Naive thymus-derived CD4-positive, alpha-beta T cell (primary cell): ENCODE results near the gene GRIA4. TPM values are rescaled to one million over a fixed set of nuclear protein-coding genes. Genes with fewer than 3 reads are reported as not detected.

Experiments used
- ATAC-seq: fragments of 150-1000 bp; cut with Tn5 transposase; 2 replicates; pipeline ENCODE4 v1.10.0; 2021; ENCODE audit warnings: mild to moderate bottlenecking, moderate library complexity
- CTCF ChIA-PET: fragments of 350-600 bp; sonication (Branson Sonifier 250); formaldehyde crosslinking; loops from one replicate; lab custom pipeline; 2021; ENCODE audit warnings: antibody characterized with exemption; lab: Charles Lee
- POLR2A ChIA-PET: fragments of 350-600 bp; sonication (Branson Sonifier 250); formaldehyde crosslinking; loops from one replicate; lab custom pipeline; 2021; ENCODE audit warnings: antibody characterized with exemption, inconsistent platforms; lab: Charles Lee
- DNase-seq, 9 donors: peaks; one replicate each; pipeline versions ENCODE4 v3.0.0 to v3.0.0-alpha.2; 2020 to 2022; ENCODE audit warnings: mixed read lengths in 1 of 9
- H3K27ac ChIP-seq: one replicate; pipeline ENCODE4 v1.7.0; 2013; ENCODE audit warnings: mild to moderate bottlenecking, low read depth, low read length, moderate library complexity
- H3K27me3 ChIP-seq, 2 donors: one replicate each; pipeline ENCODE4 v1.7.0; 2013; ENCODE audit warnings: low read length in 2 of 2, mild to moderate bottlenecking in 2 of 2, moderate library complexity in 2 of 2; ENCODE audit not compliant: control insufficient read depth in 2 of 2, insufficient read depth in 2 of 2
- H3K36me3 ChIP-seq, 3 experiments: 1 replicate in 2 of 3; 2 replicates in 1 of 3; pipeline ENCODE4 v1.7.0; 2013; ENCODE audit warnings: low read length in 3 of 3, mild to moderate bottlenecking in 3 of 3, moderate library complexity in 1 of 3; ENCODE audit not compliant: insufficient read depth in 3 of 3, control insufficient read depth in 2 of 3
- H3K4me1 ChIP-seq, 2 donors: one replicate each; pipeline ENCODE4 v1.7.0; 2013; ENCODE audit warnings: low read length in 2 of 2, mild to moderate bottlenecking in 2 of 2, moderate library complexity in 1 of 2; ENCODE audit not compliant: control insufficient read depth in 2 of 2, insufficient read depth in 2 of 2
- H3K4me3 ChIP-seq: 2 replicates; pipeline ENCODE4 v1.7.0; 2013; ENCODE audit warnings: mild to moderate bottlenecking, low read length
- H3K9me3 ChIP-seq, 3 experiments: 1 replicate in 2 of 3; 2 replicates in 1 of 3; pipeline ENCODE4 v1.7.0; 2013; ENCODE audit warnings: low read length in 3 of 3; ENCODE audit not compliant: control insufficient read depth in 2 of 3
- H3K27ac Mint-ChIP-seq, 9 donors: one replicate each; pipeline ENCODE4 v1.8.0; 2020 to 2022; ENCODE audit warnings: mixed read lengths in 9 of 9, mild to moderate bottlenecking in 8 of 9, moderate library complexity in 5 of 9, inconsistent platforms in 2 of 9
- H3K27me3 Mint-ChIP-seq, 5 donors: one replicate each; pipeline ENCODE4 v1.8.0; 2021 to 2022; ENCODE audit warnings: mixed read lengths in 5 of 5, mild to moderate bottlenecking in 1 of 5
- H3K36me3 Mint-ChIP-seq, 5 donors: one replicate each; pipeline ENCODE4 v1.8.0; 2020 to 2022; ENCODE audit warnings: mixed read lengths in 5 of 5, mild to moderate bottlenecking in 3 of 5, inconsistent platforms in 1 of 5
- H3K4me1 Mint-ChIP-seq, 7 donors: one replicate each; pipeline ENCODE4 v1.8.0; 2020 to 2022; ENCODE audit warnings: mixed read lengths in 7 of 7, mild to moderate bottlenecking in 3 of 7, inconsistent platforms in 1 of 7
- H3K4me3 Mint-ChIP-seq, 10 donors: one replicate each; pipeline ENCODE4 v1.8.0; 2020 to 2022; ENCODE audit warnings: mild to moderate bottlenecking in 10 of 10, mixed read lengths in 10 of 10, moderate library complexity in 6 of 10, inconsistent platforms in 2 of 10
- H3K9me3 Mint-ChIP-seq, 11 donors: one replicate each; pipeline ENCODE4 v1.8.0; 2020 to 2022; ENCODE audit warnings: mixed read lengths in 11 of 11, mild to moderate bottlenecking in 4 of 11, inconsistent platforms in 1 of 11, moderate library complexity in 1 of 11
- intact Hi-C, 2 donors: fragments of 100-400 bp; cut with micrococcal nuclease; formaldehyde crosslinking; loops; one replicate each; pipeline ENCODE4 v1.15.1; 2023
- polyA plus RNA-seq, 2 donors: library from polyadenylated mRNA; unstranded; fragments of 300-500 nt; fragmentation: Illumina TruSeq; gene quantifications; one replicate each; pipeline ENCODE4 v1.2.3, GENCODE V29; 2021
- total RNA-seq, 6 experiments: library from RNA in 5 of 6; stranded (reverse) in 5 of 6; gene quantifications; 1 replicate in 5 of 6; 2 replicates in 1 of 6; pipeline ENCODE4 v1.2.3 and lab custom pipeline; 2021 to 2026

GRIA4 gene
- total and polyA plus RNA-seq, 7 experiments from 2014 or later = not detected

GRCh38 chr11:105647780-105648179 lies 37.9 kb downstream of the GRIA4 start:
- Histone ChIP-seq H3K4me1 (no peaks in the 10 kb centered on the region), H3K4me3 (no peak overlapping the region), H3K9me3 (no peaks in the 10 kb centered on the region), H3K36me3 (no peaks in the 10 kb centered on the region), H3K27ac (no peak overlapping the region), H3K27me3 (no peaks in the 10 kb centered on the region)
- Mint-ChIP-seq H3K4me1 (no peaks in the 10 kb centered on the region), H3K9me3 (peaks cover 0 to 15% (median 5%) of the 10 kb centered on the region in 11 donors), H3K27me3 (peaks cover 0 to 5% (median 0%) of the 10 kb centered on the region in 5 donors), H3K4me3 (no peak overlapping the region), H3K36me3 (no peaks in the 10 kb centered on the region), H3K27ac (no peak overlapping the region)
- intact Hi-C loops = no loop called here
- ATAC-seq = no peak
- ChIA-PET CTCF (no interaction called here), POLR2A (no interaction called here)
- DNase-seq = no peak

GRCh38 chr11:105648762-105649161 lies 38.9 kb downstream of the GRIA4 start:
- ChIA-PET POLR2A (no interaction called here), CTCF (no interaction called here)
- no peaks in the 10 kb centered on the region for H3K27me3 ChIP-seq
- H3K4me1 ChIP-seq = no peaks in the 10 kb centered on the region
- no peak overlapping the region for H3K4me3 ChIP-seq
- intact Hi-C loops = no loop called here
- Mint-ChIP-seq H3K27me3 (peaks cover 0 to 2% (median 0%) of the 10 kb centered on the region in 5 donors), H3K4me3 (no peak overlapping the region), H3K9me3 (peaks cover 0 to 22% (median 5%) of the 10 kb centered on the region in 11 donors), H3K36me3 (no peaks in the 10 kb centered on the region), H3K27ac (no peak overlapping the region), H3K4me1 (no peaks in the 10 kb centered on the region)
- H3K36me3 ChIP-seq = no peaks in the 10 kb centered on the region
- no peak for ATAC-seq
- DNase-seq = no peak
- H3K9me3 ChIP-seq = no peaks in the 10 kb centered on the region
- H3K27ac ChIP-seq = no peak overlapping the region

GRCh38 chr11:105665281-105665680 lies 55.4 kb downstream of the GRIA4 start:
- no peaks in the 10 kb centered on the region for H3K36me3 Mint-ChIP-seq
- H3K4me1 ChIP-seq = no peaks in the 10 kb centered on the region
- intact Hi-C loops = no loop called here
- ATAC-seq = no peak
- DNase-seq = no peak
- H3K4me3 Mint-ChIP-seq = no peak overlapping the region
- H3K27me3 ChIP-seq = no peaks in the 10 kb centered on the region
- H3K27ac Mint-ChIP-seq = no peak overlapping the region
- CTCF ChIA-PET = no interaction called here
- peaks cover 0 to 2% (median 0%) of the 10 kb centered on the region in 11 donors for H3K9me3 Mint-ChIP-seq
- H3K4me1 Mint-ChIP-seq = no peaks in the 10 kb centered on the region
- H3K9me3 ChIP-seq = no peaks in the 10 kb centered on the region
- no peaks in the 10 kb centered on the region for H3K36me3 ChIP-seq
- no peaks in the 10 kb centered on the region for H3K27me3 Mint-ChIP-seq
- POLR2A ChIA-PET = no interaction called here
- no peak overlapping the region for H3K27ac ChIP-seq
- no peak overlapping the region for H3K4me3 ChIP-seq

DNA sequence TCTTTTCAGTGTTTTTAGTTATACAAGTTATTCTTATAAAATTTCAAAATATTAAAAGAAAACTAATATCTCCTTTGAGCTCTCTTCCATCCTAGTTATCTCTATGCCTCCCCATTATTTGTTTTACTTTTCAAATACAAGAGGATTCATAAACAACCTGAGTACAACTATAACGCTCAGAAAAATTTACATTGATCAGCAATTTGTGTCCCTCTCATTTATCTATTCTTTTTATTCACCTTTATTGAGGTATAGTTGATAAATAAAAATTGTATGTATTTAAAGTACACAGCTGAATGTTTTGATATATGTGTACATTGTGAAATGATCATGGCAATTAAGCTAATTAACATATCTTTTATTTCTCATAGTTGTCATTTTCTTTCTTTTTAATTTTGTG lies 57.6 kb downstream of the GRIA4 start:
- Mint-ChIP-seq H3K4me1 (no peaks in the 10 kb centered on the region), H3K36me3 (no peaks in the 10 kb centered on the region), H3K27me3 (peaks cover 0 to 5% (median 0%) of the 10 kb centered on the region in 5 donors), H3K9me3 (peaks cover 0 to 4% (median 2%) of the 10 kb centered on the region in 11 donors), H3K27ac (no peak overlapping the region), H3K4me3 (no peak overlapping the region)
- CTCF ChIA-PET = no interaction called here
- H3K27me3 ChIP-seq = no peaks in the 10 kb centered on the region
- no peak overlapping the region for H3K27ac ChIP-seq
- no peak for DNase-seq
- no peaks in the 10 kb centered on the region for H3K36me3 ChIP-seq
- no peak for ATAC-seq
- no peaks in the 10 kb centered on the region for H3K9me3 ChIP-seq
- H3K4me3 ChIP-seq = no peak overlapping the region
- POLR2A ChIA-PET = no interaction called here
- no peaks in the 10 kb centered on the region for H3K4me1 ChIP-seq
- intact Hi-C loops = no loop called here

DNA sequence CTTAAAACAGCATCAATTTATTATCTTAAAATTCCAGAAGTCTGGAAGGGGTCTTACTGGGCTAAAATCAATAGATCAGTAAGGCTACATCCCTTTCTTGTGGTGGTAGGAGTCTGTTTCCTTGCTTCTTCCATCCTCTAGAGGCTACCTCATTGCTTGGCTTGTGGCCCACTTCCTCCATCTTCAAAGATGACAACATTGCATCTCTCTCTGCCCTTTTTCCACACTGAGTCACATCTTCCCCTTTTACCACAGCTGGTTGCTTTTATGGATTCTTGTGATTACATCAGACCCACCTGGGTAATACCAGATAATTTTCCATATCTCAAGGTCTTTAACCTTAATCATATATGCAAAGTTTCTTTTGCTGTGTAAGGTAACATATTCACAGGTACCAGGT lies 60.9 kb downstream of the GRIA4 start:
- H3K36me3 Mint-ChIP-seq = no peaks in the 10 kb centered on the region
- ChIA-PET POLR2A (no interaction called here), CTCF (no interaction called here)
- no peak overlapping the region for H3K27ac ChIP-seq
- intact Hi-C loops = no loop called here
- DNase-seq (no peak), ATAC-seq (no peak)
- H3K27me3 ChIP-seq = no peaks in the 10 kb centered on the region
- H3K4me3 ChIP-seq = no peak overlapping the region
- no peak overlapping the region for H3K27ac Mint-ChIP-seq
- no peaks in the 10 kb centered on the region for H3K4me1 Mint-ChIP-seq
- peaks cover 0 to 5% (median 0%) of the 10 kb centered on the region in 5 donors for H3K27me3 Mint-ChIP-seq
- H3K9me3 Mint-ChIP-seq = peaks cover 0 to 4% (median 2%) of the 10 kb centered on the region in 11 donors
- H3K4me3 Mint-ChIP-seq = no peak overlapping the region
- H3K9me3 ChIP-seq = no peaks in the 10 kb centered on the region
- H3K4me1 ChIP-seq = no peaks in the 10 kb centered on the region
- no peaks in the 10 kb centered on the region for H3K36me3 ChIP-seq

- no peaks in the 10 kb centered on the region for H3K9me3 ChIP-seq
- CTCF ChIA-PET = no interaction called here
Measured at GRCh38 chr11:105673089-105673488, 63.2 kb downstream of the GRIA4 start.

DNA sequence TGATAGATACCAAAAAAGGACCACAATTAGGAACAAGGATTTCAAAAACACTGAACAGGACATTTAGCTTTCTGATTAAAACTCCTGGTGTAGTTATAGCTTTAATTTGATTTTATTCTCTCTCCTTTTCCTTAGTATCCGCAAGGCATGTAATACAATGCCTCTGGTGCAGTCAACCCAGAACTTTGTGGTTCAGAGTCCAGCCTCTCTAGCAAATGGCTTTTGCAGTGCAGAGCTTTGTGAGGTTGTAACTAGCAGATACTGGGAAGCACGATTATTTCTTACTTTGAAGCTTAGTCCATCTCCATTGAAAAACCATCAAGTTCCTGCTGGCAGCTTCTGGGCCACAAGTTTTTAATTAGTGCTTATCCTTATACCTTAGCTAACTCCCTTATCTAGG lies 79.8 kb downstream of the GRIA4 start:
- Histone ChIP-seq H3K27me3 (no peaks in the 10 kb centered on the region), H3K4me3 (no peak overlapping the region), H3K27ac (no peak overlapping the region), H3K36me3 (no peaks in the 10 kb centered on the region), H3K4me1 (no peaks in the 10 kb centered on the region), H3K9me3 (no peaks in the 10 kb centered on the region)
- no peaks in the 10 kb centered on the region for H3K36me3 Mint-ChIP-seq
- no peak for DNase-seq
- peaks cover 0 to 3% (median 0%) of the 10 kb centered on the region in 11 donors for H3K9me3 Mint-ChIP-seq
- ChIA-PET CTCF (no interaction called here), POLR2A (no interaction called here)
- no peaks in the 10 kb centered on the region for H3K4me1 Mint-ChIP-seq
- intact Hi-C loops = no loop called here
- H3K4me3 Mint-ChIP-seq = no peak overlapping the region
- no peaks in the 10 kb centered on the region for H3K27me3 Mint-ChIP-seq
- no peak overlapping the region for H3K27ac Mint-ChIP-seq
- no peak for ATAC-seq

More at GRCh38 chr11:105673089-105673488, 63.2 kb downstream of the GRIA4 start:
- no peaks in the 10 kb centered on the region for H3K4me1 ChIP-seq
- intact Hi-C loops = no loop called here
- ATAC-seq = no peak
- DNase-seq = no peak
- no peak overlapping the region for H3K4me3 ChIP-seq
- peaks cover 0 to 5% (median 0%) of the 10 kb centered on the region in 5 donors for H3K27me3 Mint-ChIP-seq
- H3K36me3 ChIP-seq = no peaks in the 10 kb centered on the region
- H3K27ac ChIP-seq = no peak overlapping the region
- no peaks in the 10 kb centered on the region for H3K4me1 Mint-ChIP-seq
- H3K27me3 ChIP-seq = no peaks in the 10 kb centered on the region
- peaks cover 0 to 4% (median 2%) of the 10 kb centered on the region in 11 donors for H3K9me3 Mint-ChIP-seq
- H3K4me3 Mint-ChIP-seq = no peak overlapping the region
- POLR2A ChIA-PET = no interaction called here
- H3K27ac Mint-ChIP-seq = no peak overlapping the region
- no peaks in the 10 kb centered on the region for H3K36me3 Mint-ChIP-seq
